Skeletal muscle tissue (tissue), 4 donors: ENCODE measurements around the gene SEPTIN2. TPM values are rescaled to one million over a fixed set of nuclear protein-coding genes. Genes with fewer than 3 reads are reported as not detected.

Experiments
- H3K27ac ChIP-seq: one replicate; pipeline ENCODE4 v1.7.0; 2013; ENCODE audit warnings: mild to moderate bottlenecking, low read depth, low read length, inconsistent platforms
- H3K27me3 ChIP-seq, 3 donors: one replicate each; pipeline ENCODE4 v1.7.0; 2013; ENCODE audit warnings: low read length in 3 of 3; ENCODE audit not compliant: control insufficient read depth in 3 of 3, insufficient read depth in 3 of 3
- H3K36me3 ChIP-seq, 3 donors: one replicate each; pipeline ENCODE4 v1.7.0; 2013; ENCODE audit warnings: low read length in 3 of 3; ENCODE audit not compliant: control insufficient read depth in 3 of 3, insufficient read depth in 3 of 3
- H3K4me1 ChIP-seq, 3 donors: one replicate each; pipeline ENCODE4 v1.7.0; 2013; ENCODE audit warnings: low read length in 3 of 3, mild to moderate bottlenecking in 3 of 3; ENCODE audit not compliant: control insufficient read depth in 3 of 3, insufficient read depth in 3 of 3
- H3K4me3 ChIP-seq, 3 donors: one replicate each; pipeline ENCODE4 v1.7.0; 2013; ENCODE audit warnings: low read length in 3 of 3
- H3K9ac ChIP-seq, 3 donors: one replicate each; pipeline ENCODE4 v1.7.0; 2013; ENCODE audit warnings: low read length in 3 of 3, mild to moderate bottlenecking in 3 of 3, moderate library complexity in 2 of 3, low read depth in 1 of 3
- H3K9me3 ChIP-seq, 3 donors: one replicate each; pipeline ENCODE4 v1.7.0; 2013; ENCODE audit warnings: low read length in 3 of 3; ENCODE audit not compliant: control insufficient read depth in 3 of 3
- total RNA-seq: library from RNA; depleted of rRNA; stranded (reverse); fragments of >200 nt; gene quantifications from one replicate; pipeline ENCODE4 v1.2.3, GENCODE V29; 2014
- donor health status: Osteomylitis.

SEPTIN2 gene
- total RNA-seq, 1 donor from 2014 or later = 291 TPM

DNA sequence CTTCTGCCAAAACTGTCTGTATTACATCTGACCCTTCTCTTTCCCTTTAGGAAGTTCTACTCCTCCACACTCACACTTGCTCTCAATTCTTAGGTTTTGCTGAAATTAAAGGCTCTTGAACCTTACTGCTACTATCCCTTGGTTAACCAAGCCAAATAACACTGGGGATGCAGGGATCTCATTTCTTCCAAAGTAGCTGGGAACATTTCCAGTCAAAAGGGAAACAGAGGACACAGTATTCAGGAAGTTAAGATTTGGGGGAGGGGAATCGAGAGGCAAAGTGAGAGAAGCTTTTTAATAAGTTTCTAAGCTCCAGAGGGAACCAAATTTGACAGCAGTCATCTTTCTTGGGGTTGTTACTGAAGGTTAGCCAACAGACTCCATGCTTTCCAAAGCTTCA is 6.2 kb downstream of the SEPTIN2 start:
- Histone ChIP-seq H3K9ac (no peak overlapping the region), H3K4me3 (peak overlapping the region in 1 of 3 donors; percentile 10)

DNA sequence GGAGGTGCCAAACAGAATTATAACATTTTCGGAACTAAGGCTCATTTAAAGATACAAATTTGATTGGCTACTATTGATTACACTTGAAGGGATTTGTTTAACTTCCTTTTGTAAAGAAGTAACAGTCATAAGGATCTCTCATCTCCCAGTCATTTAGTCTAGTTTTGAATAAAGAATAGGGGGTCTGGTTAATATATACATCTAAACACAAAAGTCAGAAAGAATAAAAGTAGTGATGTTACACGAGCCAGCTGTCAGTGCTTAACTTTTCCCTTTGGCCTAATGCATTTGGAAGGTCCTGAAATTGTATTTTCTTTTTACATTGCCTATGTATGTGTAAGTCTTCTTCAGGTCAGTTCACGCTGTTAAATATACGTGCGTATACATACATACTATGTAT is 8.1 kb downstream of the SEPTIN2 start:
- Histone ChIP-seq H3K36me3 (peaks cover 3 to 5% (median 4%) of the 10 kb centered on the region in 3 donors), H3K27ac (no peak overlapping the region), H3K9me3 (no peaks in the 10 kb centered on the region), H3K4me1 (peaks cover 25 to 35% (median 35%) of the 10 kb centered on the region in 3 donors), H3K4me3 (no peak overlapping the region), H3K9ac (no peak overlapping the region), H3K27me3 (no peaks in the 10 kb centered on the region)

More for the DNA sequence above, 6.2 kb downstream of the SEPTIN2 start:
- peaks cover 3 to 4% (median 4%) of the 10 kb centered on the region in 3 donors for H3K36me3 ChIP-seq
- no peaks in the 10 kb centered on the region for H3K9me3 ChIP-seq
- H3K27me3 ChIP-seq = no peaks in the 10 kb centered on the region
- H3K4me1 ChIP-seq = peaks cover 40 to 54% (median 48%) of the 10 kb centered on the region in 3 donors
- no peak overlapping the region for H3K27ac ChIP-seq

DNA sequence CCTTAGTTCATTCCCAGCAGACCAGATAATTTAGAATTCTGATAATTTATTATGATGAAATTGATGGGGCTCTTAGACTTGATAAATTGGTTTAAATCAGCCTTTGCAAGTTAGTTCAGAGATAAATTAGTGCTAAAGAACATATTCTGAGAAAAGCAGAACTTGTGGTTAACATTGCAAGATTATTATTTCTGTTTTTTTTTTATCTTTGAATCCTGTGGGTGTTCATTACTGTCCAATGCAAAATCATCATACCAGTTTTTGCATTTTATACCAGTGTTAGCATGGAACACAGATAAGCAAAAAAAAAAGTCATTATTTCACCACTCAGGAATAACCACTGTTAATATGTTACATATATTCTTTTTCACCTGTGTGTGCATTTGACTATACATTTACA is 9.1 kb downstream of the SEPTIN2 start:
- Histone ChIP-seq H3K9ac (no peak overlapping the region), H3K4me3 (no peak overlapping the region), H3K27me3 (no peaks in the 10 kb centered on the region), H3K4me1 (peaks cover 25 to 34% (median 27%) of the 10 kb centered on the region in 3 donors), H3K9me3 (no peaks in the 10 kb centered on the region), H3K36me3 (peaks cover 3 to 8% (median 5%) of the 10 kb centered on the region in 3 donors), H3K27ac (no peak overlapping the region)

- no peak overlapping the region for H3K27ac ChIP-seq
- H3K36me3 ChIP-seq = peaks cover 3 to 8% (median 5%) of the 10 kb centered on the region in 3 donors
- no peaks in the 10 kb centered on the region for H3K27me3 ChIP-seq
- H3K4me3 ChIP-seq = no peak overlapping the region
- no peak overlapping the region for H3K9ac ChIP-seq
- H3K9me3 ChIP-seq = no peaks in the 10 kb centered on the region
- H3K4me1 ChIP-seq = peaks cover 22 to 30% (median 23%) of the 10 kb centered on the region in 3 donors
These were observed 9.5 kb downstream of the SEPTIN2 start for GRCh38 chr2:241325257-241325656.

- H3K36me3 ChIP-seq = peaks cover 7 to 12% (median 12%) of the 10 kb centered on the region in 3 donors
- H3K27ac ChIP-seq = no peak overlapping the region
- H3K9ac ChIP-seq = no peak overlapping the region
- no peak overlapping the region for H3K4me3 ChIP-seq
- no peaks in the 10 kb centered on the region for H3K9me3 ChIP-seq
- H3K4me1 ChIP-seq = no peaks in the 10 kb centered on the region
- H3K27me3 ChIP-seq = no peaks in the 10 kb centered on the region
These were observed 14.2 kb downstream of the SEPTIN2 start for GRCh38 chr2:241329669-241330615.

GRCh38 chr2:241330616-241330981 is 14.9 kb downstream of the SEPTIN2 start:
- H3K27me3 ChIP-seq = no peaks in the 10 kb centered on the region
- no peaks in the 10 kb centered on the region for H3K4me1 ChIP-seq
- H3K9me3 ChIP-seq = no peaks in the 10 kb centered on the region
- peaks cover 7 to 19% (median 15%) of the 10 kb centered on the region in 3 donors for H3K36me3 ChIP-seq
- no peak overlapping the region for H3K4me3 ChIP-seq
- H3K9ac ChIP-seq = no peak overlapping the region
- H3K27ac ChIP-seq = no peak overlapping the region

DNA sequence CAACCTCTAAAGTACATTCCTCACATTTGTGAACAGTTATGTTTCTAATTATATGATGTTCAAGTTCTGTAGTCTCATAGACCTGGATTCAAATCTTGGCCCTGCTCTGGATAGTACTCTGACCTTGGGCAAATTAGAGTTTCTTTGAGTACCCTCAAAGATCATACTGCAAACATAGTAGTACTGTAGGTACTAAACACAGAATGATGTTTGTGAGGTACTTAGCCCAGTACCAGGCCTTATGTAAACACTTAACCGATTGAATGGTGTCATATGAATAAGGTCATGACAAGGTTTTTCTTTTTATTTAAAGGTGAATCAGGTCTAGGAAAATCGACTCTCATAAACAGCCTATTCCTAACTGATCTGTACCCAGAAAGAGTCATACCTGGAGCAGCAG is 19.1 kb downstream of the SEPTIN2 start:
- peaks cover 9 to 43% (median 29%) of the 10 kb centered on the region in 3 donors for H3K36me3 ChIP-seq
- H3K4me3 ChIP-seq = no peak overlapping the region
- H3K9me3 ChIP-seq = no peaks in the 10 kb centered on the region
- no peak overlapping the region for H3K27ac ChIP-seq
- H3K27me3 ChIP-seq = no peaks in the 10 kb centered on the region
- peaks cover 4 to 8% (median 7%) of the 10 kb centered on the region in 3 donors for H3K4me1 ChIP-seq
- no peak overlapping the region for H3K9ac ChIP-seq

DNA sequence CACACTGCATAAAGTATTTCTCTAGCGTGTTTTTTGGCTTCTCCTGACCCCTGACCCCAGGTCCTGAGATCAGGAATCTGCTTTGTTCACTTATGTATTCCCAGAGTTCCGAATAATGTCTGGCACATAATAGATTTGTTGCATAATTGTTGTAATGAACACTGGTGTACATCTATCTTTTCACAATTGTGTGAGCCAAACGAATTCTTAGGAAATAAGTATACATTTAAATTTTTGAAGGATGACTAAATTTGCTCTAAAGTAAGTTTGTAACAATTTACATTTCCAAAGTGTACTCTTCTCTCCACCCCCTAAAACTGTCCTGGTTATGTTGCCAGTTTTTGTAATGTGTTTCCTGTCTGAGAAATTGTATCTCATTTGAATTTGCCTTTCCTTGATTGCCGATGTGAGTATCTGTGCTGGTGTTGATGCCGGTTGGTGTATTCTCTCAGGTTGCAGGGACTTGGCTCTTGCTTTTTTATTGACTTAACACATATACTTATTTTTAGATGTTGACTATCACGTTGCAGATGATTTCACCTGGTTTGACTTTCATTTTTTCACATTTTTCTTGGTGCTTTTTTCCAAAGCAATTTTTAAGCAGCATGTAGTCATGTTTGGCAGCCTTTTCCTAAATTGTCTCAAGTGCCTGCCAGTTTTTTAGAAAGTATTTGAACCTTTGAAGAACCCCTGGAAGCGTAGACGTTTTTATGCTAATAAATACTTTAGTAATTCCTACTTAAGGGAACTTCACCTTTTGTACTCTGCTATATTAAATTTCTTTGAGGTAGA is 24.3 kb downstream of the SEPTIN2 start:
- H3K4me1 ChIP-seq = peaks cover 9 to 21% (median 18%) of the 10 kb centered on the region in 3 donors
- H3K27ac ChIP-seq = peak overlapping the region; percentile 88
- no peaks in the 10 kb centered on the region for H3K9me3 ChIP-seq
- H3K9ac ChIP-seq = peak overlapping the region in 1 of 3 donors; percentile 45
- no peak overlapping the region for H3K4me3 ChIP-seq
- no peaks in the 10 kb centered on the region for H3K27me3 ChIP-seq
- peaks cover 18 to 65% (median 57%) of the 10 kb centered on the region in 3 donors for H3K36me3 ChIP-seq

- Histone ChIP-seq H3K27ac (peak overlapping the region; percentile 88), H3K4me3 (no peak overlapping the region), H3K9me3 (no peaks in the 10 kb centered on the region), H3K4me1 (peaks cover 9 to 21% (median 18%) of the 10 kb centered on the region in 3 donors), H3K9ac (peak overlapping the region in 1 of 3 donors; percentile 45), H3K36me3 (peaks cover 24 to 64% (median 60%) of the 10 kb centered on the region in 3 donors), H3K27me3 (no peaks in the 10 kb centered on the region)
These were observed 25.0 kb downstream of the SEPTIN2 start for GRCh38 chr2:241340631-241341163.
